ENCODE measurements around the gene TNFRSF18.

Gene TNFRSF18

GRCh38 chr1:1162597-1163537 is 43.5 kb downstream of the TNFRSF18 start:
- no peak for DNase-seq

GRCh38 chr1:1161683-1162079 is 44.7 kb downstream of the TNFRSF18 start:
- DNase-seq, result no peak

GRCh38 chr1:1161078-1161682 is 45.2 kb downstream of the TNFRSF18 start:
- no peak for DNase-seq

- no peak for DNase-seq
Observed at GRCh38 chr1:1160281-1160930, 46.0 kb downstream of the TNFRSF18 start.

GRCh38 chr1:1157914-1158710 is 48.3 kb downstream of the TNFRSF18 start:
- DNase-seq, result no peak

- DNase-seq, result peak; percentile 37 to 40
Observed at GRCh38 chr1:1157426-1157913, 48.9 kb downstream of the TNFRSF18 start.

- no peak for DNase-seq
Observed at GRCh38 chr1:1157033-1157365, 49.4 kb downstream of the TNFRSF18 start.

GRCh38 chr1:1156140-1157032 is 50.0 kb downstream of the TNFRSF18 start:
- DNase-seq, result no peak

- no peak for DNase-seq
Observed at GRCh38 chr1:1155258-1155657, 51.1 kb downstream of the TNFRSF18 start.

- DNase-seq, result no peak
Observed at GRCh38 chr1:1153874-1154273, 52.5 kb downstream of the TNFRSF18 start.

All from activated CD4-positive, alpha-beta T cell treated with anti-CD3 and anti-CD28 coated beads, Interleukin-2, amount 50 U/mL, for 4 hours (primary cell).